ENCODE data around the gene KCNJ18.
A peak's percentile ranks its signal among the peaks of the same experiment; 100 is the strongest.
"Not testable (repeated sequence)": the region's sequence is repeated elsewhere in the genome, so short reads cannot be mapped to it uniquely, and the experiment has no call there.

Gene KCNJ18

GRCh38 chr17:21678393-21679081 is 13.8 kb upstream of the KCNJ18 start:
- H3K4me2 ChIP-seq: peak overlapping the region in 5 of 11 experiments; percentile 86 to 94 (median 86); a peak in 9 of 22 replicates
- no peak overlapping the region for H3K4me3 ChIP-seq
- peaks cover 0 to 3% (median 0%) of the 10 kb centered on the region in 11 experiments; a peak in 2 of 22 replicates for H3K36me3 ChIP-seq
- no peak for TF ChIP-seq Cebpa-rat (IDR thresholded peaks at IDR 0.05)
- no peak overlapping the region for H3K9ac ChIP-seq
- H3K9me3 ChIP-seq (replicated peaks in 1 of 11): peaks cover 45 to 76% (median 64%) of the 10 kb centered on the region in 11 experiments
- no peak overlapping the region for H3K27ac ChIP-seq
- peaks cover 16 to 51% (median 44%) of the 10 kb centered on the region in 10 experiments; a peak in 19 of 20 replicates for H3K4me1 ChIP-seq
- H4K20me1 ChIP-seq: no peaks in the 10 kb centered on the region
- peaks cover 0 to 16% (median 0%) of the 10 kb centered on the region in 11 experiments; a peak in 4 of 22 replicates for H3K27me3 ChIP-seq

DNA sequence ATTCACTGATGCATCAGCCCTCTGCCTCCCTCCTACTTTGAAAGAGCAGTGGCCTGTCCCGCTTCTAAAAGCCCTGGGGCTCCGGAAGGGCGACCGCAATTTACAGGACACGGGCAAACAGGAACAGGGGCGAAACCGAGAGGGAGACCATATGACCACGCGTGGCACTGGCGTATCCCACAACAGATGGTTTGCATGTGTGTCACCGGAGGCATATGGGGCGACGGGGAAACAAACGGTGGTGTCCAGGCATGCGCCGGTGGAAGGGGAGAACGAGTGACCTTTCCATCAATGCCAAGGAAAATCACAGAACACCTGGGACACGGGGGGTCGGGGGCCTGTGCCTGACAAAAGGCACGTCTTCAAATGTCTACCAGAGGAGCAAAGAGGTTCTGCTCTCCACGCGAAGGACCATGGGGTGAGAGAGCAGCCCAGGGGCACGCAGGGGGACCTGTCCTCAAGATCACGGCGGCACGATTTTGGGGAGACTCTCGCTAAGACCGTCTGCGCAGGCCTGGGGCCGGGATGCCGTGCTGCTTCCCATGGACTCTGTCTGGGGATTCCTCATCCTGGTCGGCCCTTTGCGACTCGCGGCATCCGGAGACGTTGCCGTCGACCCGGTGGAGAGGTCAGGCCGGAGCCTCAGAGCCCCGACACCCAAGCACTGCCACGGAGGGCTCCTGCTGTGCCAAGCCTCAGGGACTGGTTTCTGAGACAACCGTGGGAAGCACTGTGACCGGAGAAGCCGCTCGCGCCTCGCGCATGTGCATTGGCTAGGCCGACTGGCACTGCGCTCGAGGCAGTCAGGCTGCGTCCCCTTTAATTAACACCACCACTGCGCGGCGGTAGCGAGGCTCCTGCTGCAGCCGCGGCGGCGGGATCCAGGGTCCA is 12.8 kb upstream of the KCNJ18 start:
- Histone ChIP-seq H3K4me2 (no peak overlapping the region), H3K4me3 (no peak overlapping the region), H3K36me3 (peaks cover 0 to 3% (median 0%) of the 10 kb centered on the region in 11 experiments; a peak in 1 of 22 replicates), H3K9ac (no peak overlapping the region), H3K4me1 (peaks cover 16 to 41% (median 36%) of the 10 kb centered on the region in 10 experiments; a peak in 19 of 20 replicates), H3K9me3 (replicated peaks in 1 of 11) (peaks cover 35 to 69% (median 54%) of the 10 kb centered on the region in 11 experiments), H3K27me3 (peaks cover 0 to 16% (median 0%) of the 10 kb centered on the region in 11 experiments; a peak in 4 of 22 replicates), H3K27ac (no peak overlapping the region), H4K20me1 (no peaks in the 10 kb centered on the region)
- no peak for TF ChIP-seq Cebpa-rat (IDR thresholded peaks at IDR 0.05)

- Histone ChIP-seq H3K9ac (no peak overlapping the region), H3K4me2 (no peak overlapping the region), H3K4me3 (no peak overlapping the region), H3K27me3 (peaks cover 0 to 16% (median 0%) of the 10 kb centered on the region in 11 experiments; a peak in 4 of 22 replicates), H3K36me3 (peaks cover 0 to 3% (median 0%) of the 10 kb centered on the region in 11 experiments; a peak in 1 of 22 replicates), H3K27ac (no peak overlapping the region), H3K4me1 (peaks cover 16 to 33% (median 28%) of the 10 kb centered on the region in 10 experiments; a peak in 19 of 20 replicates), H3K9me3 (replicated peaks in 1 of 11) (peaks cover 29 to 68% (median 47%) of the 10 kb centered on the region in 11 experiments), H4K20me1 (no peaks in the 10 kb centered on the region)
- TF ChIP-seq Cebpa-rat (IDR thresholded peaks at IDR 0.05): no peak
Measured at GRCh38 chr17:21680366-21680765, 12.0 kb upstream of the KCNJ18 start.

DNA sequence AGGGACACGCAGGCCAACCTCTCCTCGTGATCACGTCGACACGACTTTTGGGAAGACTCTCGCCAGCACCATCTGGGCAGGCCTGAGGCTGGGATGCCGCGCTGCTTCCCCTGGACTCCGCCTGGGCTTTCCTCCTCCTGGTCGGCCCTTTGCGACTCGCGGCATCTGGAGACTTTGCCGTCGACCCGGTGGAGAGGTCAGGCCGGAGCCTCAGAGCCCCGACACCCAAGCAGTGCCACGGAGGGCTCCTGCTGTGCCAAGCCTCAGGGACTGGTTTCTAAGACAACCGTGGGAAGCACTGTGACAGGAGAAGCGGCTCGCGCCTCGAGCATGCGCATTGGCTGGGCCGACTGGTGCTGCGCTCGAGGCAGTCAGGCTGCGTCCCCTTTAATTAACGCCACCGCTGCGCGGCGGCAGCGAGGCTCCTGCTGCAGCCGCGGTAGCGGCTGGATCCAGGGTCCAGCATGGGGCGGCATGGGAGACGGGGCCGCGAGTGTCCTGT is 11.4 kb upstream of the KCNJ18 start:
- not testable (repeated sequence) for H4K20me1 ChIP-seq, H3K4me3 ChIP-seq, H3K9ac ChIP-seq, H3K36me3 ChIP-seq, H3K4me2 ChIP-seq, H3K27ac ChIP-seq
- Histone ChIP-seq H3K27me3 (peaks cover 0 to 16% (median 0%) of the 10 kb centered on the region in 11 experiments; a peak in 4 of 22 replicates), H3K4me1 (peaks cover 16 to 28% (median 24%) of the 10 kb centered on the region in 10 experiments; a peak in 19 of 20 replicates), H3K9me3 (replicated peaks in 1 of 11) (peaks cover 29 to 68% (median 47%) of the 10 kb centered on the region in 11 experiments)

- H3K27ac ChIP-seq, H3K9ac ChIP-seq, H3K4me3 ChIP-seq, H3K36me3 ChIP-seq, H4K20me1 ChIP-seq, H3K4me2 ChIP-seq: not testable (repeated sequence)
- Histone ChIP-seq H3K4me1 (peaks cover 18 to 28% (median 24%) of the 10 kb centered on the region in 10 experiments), H3K27me3 (peaks cover 0 to 12% (median 0%) of the 10 kb centered on the region in 11 experiments; a peak in 4 of 22 replicates), H3K9me3 (replicated peaks in 1 of 11) (peaks cover 29 to 73% (median 47%) of the 10 kb centered on the region in 11 experiments)
Measured at GRCh38 chr17:21681576-21681975, 10.7 kb upstream of the KCNJ18 start.

- not testable (repeated sequence) for H3K36me3 ChIP-seq, H3K27ac ChIP-seq, H3K4me2 ChIP-seq, H3K9ac ChIP-seq, H3K27me3 ChIP-seq, H4K20me1 ChIP-seq, H3K4me3 ChIP-seq
- Histone ChIP-seq H3K9me3 (replicated peaks in 1 of 11) (peaks cover 29 to 73% (median 47%) of the 10 kb centered on the region in 11 experiments), H3K4me1 (peaks cover 18 to 28% (median 24%) of the 10 kb centered on the region in 10 experiments)
Measured at GRCh38 chr17:21682130-21682529, 10.2 kb upstream of the KCNJ18 start.

GRCh38 chr17:21683142-21683712 is 9.1 kb upstream of the KCNJ18 start:
- not testable (repeated sequence) for H4K20me1 ChIP-seq, H3K4me3 ChIP-seq, H3K4me2 ChIP-seq, H3K27ac ChIP-seq, H3K36me3 ChIP-seq, H3K27me3 ChIP-seq, H3K9ac ChIP-seq
- peaks cover 29 to 70% (median 45%) of the 10 kb centered on the region in 11 experiments for H3K9me3 ChIP-seq (replicated peaks in 1 of 11)
- H3K4me1 ChIP-seq: peaks cover 17 to 28% (median 22%) of the 10 kb centered on the region in 10 experiments

DNA sequence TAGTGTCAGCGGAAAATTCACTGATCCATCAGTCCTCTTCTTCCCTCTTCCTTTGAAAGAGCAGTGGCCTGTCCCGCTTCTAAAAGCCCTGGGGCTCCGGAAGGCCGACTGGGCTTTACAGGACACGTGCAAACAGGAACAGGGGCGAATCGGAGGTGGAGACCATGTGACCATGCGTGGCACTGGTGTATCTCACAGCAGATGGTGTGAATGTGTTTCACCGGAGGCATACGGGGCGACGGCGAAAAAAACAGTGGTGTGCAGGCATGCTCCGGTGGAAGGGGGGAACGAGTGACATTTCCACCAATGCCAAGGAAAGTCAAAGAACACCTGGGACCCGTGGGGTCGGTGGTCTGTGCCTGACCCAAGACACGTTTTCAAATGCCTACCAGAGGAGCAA is 8.4 kb upstream of the KCNJ18 start:
- H3K4me3 ChIP-seq, H3K27ac ChIP-seq, H3K4me2 ChIP-seq, H4K20me1 ChIP-seq, H3K9ac ChIP-seq, H3K36me3 ChIP-seq, H3K27me3 ChIP-seq: not testable (repeated sequence)
- H3K9me3 ChIP-seq (replicated peaks in 1 of 11): peaks cover 23 to 64% (median 38%) of the 10 kb centered on the region in 11 experiments
- H3K4me1 ChIP-seq: peaks cover 17 to 31% (median 28%) of the 10 kb centered on the region in 10 experiments

GRCh38 chr17:21684384-21684783 is 7.9 kb upstream of the KCNJ18 start:
- H3K27ac ChIP-seq, H3K36me3 ChIP-seq, H3K27me3 ChIP-seq, H4K20me1 ChIP-seq, H3K4me3 ChIP-seq, H3K9ac ChIP-seq, H3K4me2 ChIP-seq: not testable (repeated sequence)
- Histone ChIP-seq H3K4me1 (peaks cover 17 to 34% (median 29%) of the 10 kb centered on the region in 10 experiments), H3K9me3 (replicated peaks in 1 of 11) (peaks cover 18 to 59% (median 33%) of the 10 kb centered on the region in 11 experiments)

- not testable (repeated sequence) for H3K27ac ChIP-seq, H4K20me1 ChIP-seq, H3K4me2 ChIP-seq, H3K4me3 ChIP-seq, H3K27me3 ChIP-seq, H3K36me3 ChIP-seq, H3K9ac ChIP-seq
- H3K4me1 ChIP-seq: peaks cover 18 to 38% (median 32%) of the 10 kb centered on the region in 10 experiments
- H3K9me3 ChIP-seq (replicated peaks in 1 of 11): peaks cover 10 to 50% (median 25%) of the 10 kb centered on the region in 11 experiments
Measured at GRCh38 chr17:21685061-21685795, 7.1 kb upstream of the KCNJ18 start.

All from BLaER1 treated with 17β-estradiol and CSF1 and Interleukin-3, amounts not matched to agents 10 nM and 100 nM (cell line).